Measurements from ENCODE around the gene TRIM63. TPM values are rescaled to one million over a fixed set of nuclear protein-coding genes. Genes with fewer than 3 reads are reported as not detected.

Gene TRIM63
- total RNA-seq, 1 experiment from 2014 or later = 118 TPM

DNA sequence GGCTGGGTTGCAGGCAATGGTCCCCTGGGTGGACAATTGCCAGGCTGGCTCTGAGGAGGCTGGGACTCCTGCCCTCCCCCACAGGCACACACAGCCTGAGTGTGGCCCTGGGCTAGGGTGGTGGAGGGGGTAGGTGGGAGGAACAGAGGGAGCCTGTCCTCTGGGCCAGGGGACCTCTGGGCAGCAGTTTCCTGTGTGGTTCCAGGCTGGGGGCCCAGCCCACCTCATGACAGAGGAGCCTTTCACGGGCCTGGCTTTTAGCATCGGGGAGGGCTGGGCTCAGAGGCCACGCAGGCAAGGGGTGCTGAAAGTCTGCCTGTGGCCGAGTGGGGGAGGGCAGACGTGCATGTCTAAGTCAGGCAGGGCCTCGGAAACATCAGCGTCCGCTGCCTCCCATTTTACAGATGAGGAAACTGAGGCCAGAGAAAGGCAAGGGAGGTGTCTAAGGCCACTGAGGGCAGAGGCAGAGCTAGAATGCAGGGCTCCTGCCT lies 38.9 kb downstream of the TRIM63 start:
- peak; percentile 97 for DNase-seq (ENCODE audit: low read depth, low spot score)
- in situ Hi-C loops (cut with HindIII; ENCODE audit: low pct_unique_long_range_greater_than_20kb, low sequenced_read_pairs) = no loop called here

DNA sequence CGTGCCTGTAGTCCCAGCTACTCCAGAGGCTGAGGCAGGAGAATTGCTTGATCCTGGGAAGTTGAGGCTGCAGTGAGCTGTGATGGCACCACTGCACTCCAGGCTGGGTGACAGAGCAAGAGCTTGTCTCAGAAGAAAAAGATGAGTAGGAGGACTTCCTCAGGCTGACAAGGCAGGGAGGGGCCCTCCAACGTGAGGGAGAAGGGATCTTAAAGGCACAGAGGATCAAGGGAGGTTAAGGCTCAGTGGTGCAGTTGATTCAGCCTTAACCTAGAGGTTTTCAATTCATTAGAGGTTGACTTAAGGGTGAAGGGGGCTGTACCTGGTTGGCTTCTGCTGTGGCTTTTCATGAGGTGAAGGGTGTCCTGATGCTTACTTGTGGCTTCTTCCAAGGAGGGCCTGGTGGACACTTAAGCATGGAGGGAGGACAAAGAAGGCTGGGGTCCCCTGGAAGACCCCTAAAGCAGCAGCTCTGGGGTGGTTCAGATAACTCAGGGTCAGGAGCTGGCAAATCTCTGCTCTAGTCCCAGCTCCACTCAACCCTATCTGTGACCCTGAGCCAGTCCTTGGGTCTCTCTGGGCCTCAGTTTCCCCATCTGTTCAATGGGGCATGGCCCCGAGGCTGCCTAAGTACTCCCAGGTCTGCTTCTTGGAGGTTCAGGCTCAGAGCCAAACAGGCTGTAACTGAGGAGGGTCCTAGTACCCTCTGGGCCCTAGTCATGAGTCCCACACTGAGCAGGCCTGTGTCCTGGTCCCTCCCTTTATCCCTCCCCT lies 39.5 kb downstream of the TRIM63 start:
- peak; percentile 57 for DNase-seq (ENCODE audit: low read depth, low spot score)
- in situ Hi-C loops (cut with HindIII; ENCODE audit: low pct_unique_long_range_greater_than_20kb, low sequenced_read_pairs) = no loop called here

DNA sequence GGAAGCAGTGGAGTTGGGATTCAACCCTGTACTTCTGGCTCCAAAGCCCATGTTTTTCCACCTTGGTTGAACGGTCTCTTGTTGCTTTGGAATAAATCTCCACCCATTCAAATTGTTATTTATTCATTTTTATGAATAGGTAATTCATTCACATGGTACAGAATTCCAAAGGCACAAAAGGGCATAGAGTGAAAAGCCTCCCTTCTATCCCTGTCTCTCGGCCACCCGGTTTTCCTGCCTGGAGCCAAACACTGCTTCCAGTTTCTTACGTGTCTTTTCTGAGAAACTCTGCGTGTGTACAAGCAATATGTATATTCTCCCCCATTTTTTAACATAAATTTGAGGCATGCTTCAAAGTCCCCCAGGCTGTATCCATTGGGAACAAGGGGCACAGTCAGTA lies 41.9 kb downstream of the TRIM63 start:
- in situ Hi-C loops (cut with HindIII; ENCODE audit: low pct_unique_long_range_greater_than_20kb, low sequenced_read_pairs) = no loop called here
- DNase-seq (ENCODE audit: low read depth, low spot score) = peak; percentile 85

DNA sequence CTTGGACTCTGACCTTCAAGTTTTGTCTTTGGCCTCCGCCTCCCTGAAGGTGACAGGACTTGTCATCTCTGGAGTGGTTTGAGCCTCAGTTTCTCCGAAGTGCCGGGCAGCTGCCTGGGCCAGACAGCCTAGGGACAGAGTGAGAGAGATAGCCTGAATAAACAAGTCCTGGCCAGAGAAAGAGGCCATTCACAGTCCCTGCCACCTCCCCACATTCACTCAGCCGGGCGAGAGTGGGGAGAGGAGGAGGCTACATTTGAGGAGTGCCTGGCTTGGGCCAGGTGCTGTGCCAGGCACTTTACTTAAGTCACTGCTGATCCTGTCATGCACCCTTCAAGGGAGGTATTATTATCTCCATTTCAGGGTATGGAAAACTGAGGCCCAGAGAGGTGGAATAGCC lies 42.4 kb downstream of the TRIM63 start:
- in situ Hi-C loops (cut with HindIII; ENCODE audit: low pct_unique_long_range_greater_than_20kb, low sequenced_read_pairs) = no loop called here
- no peak for DNase-seq (ENCODE audit: low read depth, low spot score)

DNA sequence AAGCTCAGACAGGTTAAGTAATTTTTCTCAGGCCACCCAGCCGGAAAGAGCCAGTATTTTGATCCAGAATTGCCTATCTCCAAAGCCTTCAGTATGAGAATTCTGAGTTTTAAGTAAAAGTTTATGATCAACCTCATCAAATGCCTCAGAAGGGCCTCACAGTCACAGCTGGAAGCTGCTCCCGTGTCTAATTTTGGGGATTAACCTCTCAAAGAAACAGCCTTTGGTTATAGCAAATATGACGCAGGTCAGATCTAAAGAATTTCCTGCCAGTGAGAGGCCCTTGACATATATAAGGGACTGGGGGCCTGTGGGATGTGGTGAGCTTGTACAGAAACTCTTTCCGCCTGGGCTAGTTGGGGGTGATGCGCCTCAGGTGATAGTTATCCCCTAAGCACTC lies 43.6 kb downstream of the TRIM63 start:
- in situ Hi-C loops (cut with HindIII; ENCODE audit: low pct_unique_long_range_greater_than_20kb, low sequenced_read_pairs) = no loop called here
- DNase-seq (ENCODE audit: low read depth, low spot score) = peak; percentile 41

DNA sequence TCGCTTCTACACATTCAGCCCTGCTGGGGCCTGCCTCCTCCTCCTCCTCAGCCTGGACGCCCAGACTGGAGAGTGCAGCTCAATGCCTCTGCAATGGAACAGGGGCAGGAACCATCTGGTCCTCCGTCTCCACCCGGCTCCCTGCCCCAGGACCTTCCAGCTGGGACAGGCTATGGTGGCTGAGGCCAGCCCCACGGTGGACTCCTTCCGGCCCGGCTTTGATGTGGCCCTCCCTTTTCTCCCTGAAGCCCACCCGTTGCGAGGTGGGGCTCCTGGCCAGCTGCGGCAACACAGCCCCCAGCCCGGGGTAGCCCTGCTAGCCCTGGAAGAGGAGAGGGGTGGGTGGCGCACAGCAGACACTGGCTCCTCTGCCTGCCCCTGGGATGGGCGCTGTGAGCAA lies 44.4 kb downstream of the TRIM63 start:
- no peak for DNase-seq (ENCODE audit: low read depth, low spot score)

DNA sequence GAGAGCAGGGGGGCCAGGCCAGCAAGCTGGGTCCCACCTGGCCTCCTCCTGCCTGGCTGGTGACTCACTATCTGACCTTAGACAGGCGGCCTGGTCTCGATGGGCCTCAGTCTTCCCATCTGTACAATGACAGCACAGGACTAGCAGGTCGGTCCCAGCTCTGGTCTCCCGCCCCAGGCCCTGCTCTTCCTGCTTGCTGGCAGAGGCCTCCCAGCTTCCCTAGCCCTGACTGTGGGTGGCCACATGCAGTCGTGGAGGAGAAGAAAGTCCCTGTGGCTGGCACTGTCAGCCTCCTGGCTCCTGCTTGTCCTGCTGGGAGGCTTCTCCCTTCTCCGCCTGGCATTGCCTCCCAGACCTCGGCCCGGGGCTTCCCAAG lies 45.0 kb downstream of the TRIM63 start:
- in situ Hi-C loops (cut with HindIII; ENCODE audit: low pct_unique_long_range_greater_than_20kb, low sequenced_read_pairs) = no loop called here
- DNase-seq (ENCODE audit: low read depth, low spot score) = no peak

More for the DNA sequence above, 44.4 kb downstream of the TRIM63 start:
- in situ Hi-C loops (cut with HindIII; ENCODE audit: low pct_unique_long_range_greater_than_20kb, low sequenced_read_pairs) = no loop called here

- DNase-seq (ENCODE audit: low read depth, low spot score) = peak; percentile 83
- in situ Hi-C loops (cut with HindIII; ENCODE audit: low pct_unique_long_range_greater_than_20kb, low sequenced_read_pairs) = no loop called here
These were observed 45.6 kb downstream of the TRIM63 start, which contains the start of gene EXTL1 for GRCh38 chr1:26021647-26022403. EXTL1 (plus strand) TSS chr1:26021775; CDS start chr1:26022647, 872 bp downstream.

DNA sequence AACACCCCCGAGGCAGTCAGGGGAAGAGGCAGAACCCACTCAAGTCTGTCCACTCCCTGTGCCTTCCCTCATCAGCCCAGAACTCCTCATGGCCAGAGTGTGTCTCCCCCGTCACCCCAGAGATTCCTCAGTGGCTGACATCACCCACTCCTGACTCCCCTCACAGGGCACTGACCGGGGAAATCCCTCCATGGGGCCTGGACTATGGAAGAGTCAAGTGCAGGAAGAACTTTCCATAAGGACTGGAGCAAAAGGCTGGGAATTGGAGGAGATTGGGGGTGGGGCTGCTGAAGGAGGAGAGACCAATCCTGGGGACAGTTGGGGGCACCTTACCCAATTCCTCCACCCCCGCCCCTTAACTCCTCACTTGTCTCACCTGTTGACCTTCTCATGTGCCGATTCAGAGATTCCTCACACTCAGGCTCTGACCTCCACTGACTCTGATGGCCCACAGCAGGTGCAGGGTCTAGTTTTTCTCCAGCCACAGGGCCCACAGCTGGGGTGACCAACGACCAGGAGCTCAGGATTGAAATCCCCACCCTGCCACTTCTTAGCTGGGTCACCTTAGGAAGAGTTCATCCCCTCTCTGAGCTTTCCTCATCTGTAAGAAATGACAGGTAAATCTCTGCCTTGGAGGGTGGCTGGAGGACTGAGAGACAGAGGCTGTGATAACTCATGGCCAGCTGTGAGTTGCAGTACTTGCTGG lies 46.3 kb downstream of the TRIM63 start:
- in situ Hi-C loops (cut with HindIII; ENCODE audit: low pct_unique_long_range_greater_than_20kb, low sequenced_read_pairs) = no loop called here

DNA sequence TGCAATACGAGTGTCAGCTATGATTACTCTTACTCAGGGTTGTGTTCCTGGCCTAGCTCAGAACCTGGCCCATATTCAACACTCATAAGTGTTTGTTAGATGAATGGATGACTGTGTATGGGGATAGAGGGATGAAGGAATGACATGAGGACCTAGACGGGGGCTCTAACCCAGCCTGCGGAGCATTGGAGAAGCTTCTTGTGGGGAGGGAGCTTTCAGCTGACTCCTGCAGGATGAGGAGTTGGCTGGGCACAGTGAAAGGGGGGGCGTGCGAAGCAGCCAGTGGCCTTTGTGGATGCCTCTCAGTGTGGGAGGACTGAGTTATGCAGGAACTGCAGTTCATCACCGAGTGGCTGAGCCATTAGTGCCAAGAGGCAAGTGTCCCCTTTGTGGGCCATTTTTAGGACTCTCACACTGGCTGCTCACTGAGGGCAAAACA lies 47.1 kb downstream of the TRIM63 start:
- in situ Hi-C loops (cut with HindIII; ENCODE audit: low pct_unique_long_range_greater_than_20kb, low sequenced_read_pairs) = no loop called here

More for the DNA sequence above, 46.3 kb downstream of the TRIM63 start:
- DNase-seq (ENCODE audit: low read depth, low spot score) = no peak

DNA sequence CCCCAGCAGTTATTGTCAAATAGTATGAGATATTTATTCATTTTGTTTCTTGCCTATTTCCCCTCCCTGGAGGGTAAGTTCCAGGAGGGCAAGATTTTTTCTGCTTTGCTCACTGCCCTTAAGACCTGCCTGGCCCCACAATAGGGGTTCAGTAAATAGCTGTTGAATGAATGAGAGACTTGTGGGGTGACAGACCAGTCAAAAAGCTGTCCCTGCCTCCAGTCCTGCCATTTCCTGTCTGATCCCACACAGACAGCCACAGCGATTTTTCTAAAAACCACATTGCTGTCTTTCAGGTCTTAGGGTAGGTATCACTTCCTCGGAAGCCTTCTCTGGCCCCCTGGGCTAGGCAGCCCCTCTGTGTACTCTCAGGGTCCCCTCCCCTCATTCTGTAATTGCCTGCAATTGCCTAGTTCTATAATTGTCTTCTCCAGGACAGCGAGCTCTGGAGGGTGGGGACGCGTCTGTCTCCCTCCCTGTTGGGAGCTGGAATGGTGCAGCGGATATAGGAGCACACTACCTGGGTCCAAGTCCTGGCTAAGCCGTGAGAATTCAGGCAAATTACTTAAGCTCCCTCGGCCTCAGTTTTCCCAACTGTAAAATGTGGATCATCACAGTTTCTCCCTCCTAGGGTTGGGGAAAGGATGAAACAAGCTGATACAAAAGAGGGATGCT lies 47.7 kb downstream of the TRIM63 start:
- DNase-seq (ENCODE audit: low read depth, low spot score) = no peak
- in situ Hi-C loops (cut with HindIII; ENCODE audit: low pct_unique_long_range_greater_than_20kb, low sequenced_read_pairs) = no loop called here

More for the DNA sequence above, 47.1 kb downstream of the TRIM63 start:
- no peak for DNase-seq (ENCODE audit: low read depth, low spot score)

GRCh38 chr1:26017606-26018005 lies 49.8 kb downstream of the TRIM63 start:
- in situ Hi-C loops (cut with HindIII; ENCODE audit: low pct_unique_long_range_greater_than_20kb, low sequenced_read_pairs) = no loop called here

DNA sequence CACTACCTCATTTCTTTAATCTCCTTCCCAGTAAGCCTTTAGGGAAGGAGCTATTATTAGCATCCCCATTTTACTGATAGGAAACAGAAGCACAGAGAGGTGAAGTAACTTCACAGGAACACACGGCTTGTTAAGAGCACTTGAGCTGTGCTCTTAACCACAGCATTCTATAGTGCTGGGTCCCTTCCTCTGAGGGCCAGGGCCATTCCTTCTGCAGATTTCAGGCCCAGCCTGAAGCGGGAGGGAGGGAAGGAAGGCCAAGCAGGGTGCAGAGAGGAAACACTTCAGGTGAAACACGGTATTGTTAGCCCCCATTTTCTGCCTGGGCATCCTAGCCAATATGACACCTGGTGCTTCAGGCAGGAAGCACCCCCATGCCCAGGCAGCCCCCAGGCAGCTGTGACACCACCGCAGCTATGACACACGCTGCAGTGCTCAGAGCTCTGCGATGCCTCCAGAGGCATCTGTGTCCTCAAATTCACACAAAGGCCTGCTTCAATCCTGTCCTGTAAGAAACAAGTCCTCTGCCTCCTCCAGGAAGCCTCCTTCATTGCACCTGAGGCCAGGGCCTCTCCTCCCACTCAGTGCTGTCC lies 50.4 kb downstream of the TRIM63 start:
- DNase-seq (ENCODE audit: low read depth, low spot score) = no peak
- in situ Hi-C loops (cut with HindIII; ENCODE audit: low pct_unique_long_range_greater_than_20kb, low sequenced_read_pairs) = no loop called here

More at GRCh38 chr1:26017606-26018005, 49.8 kb downstream of the TRIM63 start:
- DNase-seq (ENCODE audit: low read depth, low spot score) = no peak

DNA sequence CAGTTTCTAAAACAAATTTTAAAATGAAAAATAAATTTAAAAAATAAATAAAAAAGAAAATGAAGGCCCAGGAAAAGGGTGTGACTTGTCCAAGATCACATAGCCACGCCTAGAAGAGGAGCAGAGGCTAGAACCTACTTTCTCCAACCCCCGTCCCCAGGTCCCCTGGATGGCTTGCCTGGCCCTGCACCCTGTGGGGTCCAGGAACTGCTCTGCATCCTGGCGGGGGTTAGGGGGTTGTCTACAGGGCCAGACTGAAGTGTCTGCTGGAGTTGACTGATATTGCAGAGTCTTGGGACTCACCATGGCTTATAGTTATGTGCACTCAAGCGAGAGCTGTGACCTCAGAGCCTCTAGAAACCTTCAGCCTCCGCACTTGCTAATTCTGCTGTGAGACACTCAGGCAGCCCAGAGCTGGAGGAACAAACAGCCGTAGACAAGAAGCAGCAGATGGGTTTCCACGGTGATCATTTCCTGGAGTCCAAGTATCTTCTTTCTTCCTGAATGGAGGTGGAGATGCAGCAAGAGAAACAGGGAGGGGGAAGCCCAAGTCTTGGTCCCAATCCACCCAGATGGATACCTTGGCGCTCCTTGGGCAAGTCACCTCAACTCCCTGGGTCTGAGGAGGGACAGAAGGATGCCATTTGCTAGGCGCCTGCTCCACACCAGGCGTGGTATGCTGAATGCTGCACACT lies 51.0 kb downstream of the TRIM63 start:
- no peak for DNase-seq (ENCODE audit: low read depth, low spot score)

DNA sequence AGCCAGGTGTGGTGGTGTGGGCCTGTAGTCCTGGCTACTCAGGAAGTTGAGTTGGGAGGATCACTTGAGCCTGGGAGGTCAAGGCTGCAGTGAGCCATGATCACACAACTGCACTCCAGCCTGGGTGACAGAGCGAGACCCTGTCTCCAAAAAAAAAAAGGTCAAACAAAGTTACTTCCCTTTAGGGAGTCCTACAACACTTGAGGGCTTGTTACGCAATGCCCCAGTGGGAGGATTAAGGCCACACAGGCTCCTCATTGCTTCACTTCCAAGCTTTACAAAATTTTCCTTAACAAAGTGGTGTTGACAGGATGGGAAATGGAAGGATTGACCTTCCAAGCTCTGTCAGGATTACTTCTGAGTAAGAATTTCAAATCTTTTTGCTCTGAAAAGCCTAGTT lies 52.1 kb downstream of the TRIM63 start:
- in situ Hi-C loops (cut with HindIII; ENCODE audit: low pct_unique_long_range_greater_than_20kb, low sequenced_read_pairs) = no loop called here
- peak; percentile 49 for DNase-seq (ENCODE audit: low read depth, low spot score)

More for the DNA sequence above, 51.0 kb downstream of the TRIM63 start:
- in situ Hi-C loops (cut with HindIII; ENCODE audit: low pct_unique_long_range_greater_than_20kb, low sequenced_read_pairs) = no loop called here

DNA sequence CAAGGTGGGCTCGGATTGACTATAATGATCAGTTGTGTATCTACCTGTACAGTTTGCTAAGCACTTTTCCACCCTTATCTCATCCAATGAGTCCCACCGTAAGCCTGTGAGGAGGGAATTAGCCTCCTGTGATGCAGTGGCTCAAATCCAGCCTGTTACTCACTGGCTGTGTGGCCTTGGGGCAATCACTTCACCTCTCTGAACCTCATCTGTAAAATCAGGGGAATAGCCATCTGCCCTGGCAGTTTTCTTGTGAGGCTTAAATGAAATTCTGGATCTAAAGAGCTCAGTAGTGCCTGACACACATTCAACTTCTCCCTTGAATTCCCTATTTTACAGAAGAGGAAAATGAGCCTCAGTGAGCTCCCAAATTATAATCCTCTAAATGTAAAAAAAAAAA lies 53.3 kb downstream of the TRIM63 start:
- no peak for DNase-seq (ENCODE audit: low read depth, low spot score)
- in situ Hi-C loops (cut with HindIII; ENCODE audit: low pct_unique_long_range_greater_than_20kb, low sequenced_read_pairs) = no loop called here

GRCh38 chr1:26012864-26013263 lies 54.6 kb downstream of the TRIM63 start:
- no peak for DNase-seq (ENCODE audit: low read depth, low spot score)
- in situ Hi-C loops (cut with HindIII; ENCODE audit: low pct_unique_long_range_greater_than_20kb, low sequenced_read_pairs) = no loop called here
